ENCODE data around the gene GORASP1.
"Not testable (repeated sequence)": the region's sequence is repeated elsewhere in the genome, so short reads cannot be mapped to it uniquely, and the experiment has no call there.

The GORASP1 gene

GRCh38 chr3:39075910-39076309, 31.5 kb downstream of the GORASP1 start:
- DNase-seq (ENCODE audit: low read depth in 1 of 2, low spot score in 1 of 2), result no peak

DNA sequence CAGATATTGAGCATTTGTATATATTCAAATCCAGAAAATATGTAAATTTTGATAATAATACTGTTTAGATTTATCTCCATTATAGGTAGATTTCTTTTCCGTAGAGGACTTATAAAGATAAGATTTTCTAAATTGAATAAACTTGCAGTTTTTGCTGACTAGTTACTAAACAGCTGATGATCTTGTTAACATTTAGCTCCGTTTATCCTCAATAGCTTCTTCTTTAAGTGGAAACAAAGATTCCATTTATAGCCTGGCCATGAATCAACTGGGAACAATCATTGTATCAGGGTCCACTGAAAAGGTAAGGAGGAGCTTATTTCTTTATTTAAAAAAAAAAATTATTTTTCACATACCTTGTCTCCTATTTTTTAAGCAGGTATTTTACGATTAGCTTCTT, 38.9 kb downstream of the GORASP1 start:
- DNase-seq (ENCODE audit: low read depth in 1 of 2, low spot score in 1 of 2), result no peak

- DNase-seq (ENCODE audit: low read depth in 1 of 2, low spot score in 1 of 2), result no peak
Observed at GRCh38 chr3:39067286-39067685, 40.1 kb downstream of the GORASP1 start.

GRCh38 chr3:39065197-39065596, 42.2 kb downstream of the GORASP1 start:
- no peak for DNase-seq (ENCODE audit: low read depth in 1 of 2, low spot score in 1 of 2)

GRCh38 chr3:39064646-39065045, 42.8 kb downstream of the GORASP1 start:
- no peak for DNase-seq (ENCODE audit: low read depth in 1 of 2, low spot score in 1 of 2)

DNA sequence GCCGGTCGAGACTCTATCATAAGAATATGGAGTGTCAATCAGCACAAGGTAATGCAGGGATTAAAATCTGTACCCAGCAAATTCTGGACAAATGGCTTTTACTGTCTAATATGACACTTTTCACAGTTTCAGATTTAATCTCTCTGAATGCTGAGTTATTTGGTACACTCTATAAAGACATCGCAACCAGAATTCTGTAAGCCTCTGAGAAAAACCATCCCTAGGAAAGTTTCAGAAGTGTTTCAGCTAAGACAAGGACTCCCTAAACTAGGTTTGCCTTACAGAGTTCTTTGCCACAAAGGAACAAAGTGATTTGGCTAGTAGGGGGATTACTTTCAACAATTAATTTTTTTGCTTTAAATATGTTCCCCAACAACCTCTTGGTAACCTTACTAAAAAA, 44.3 kb downstream of the GORASP1 start:
- DNase-seq (ENCODE audit: low read depth in 1 of 2, low spot score in 1 of 2), result no peak

DNA sequence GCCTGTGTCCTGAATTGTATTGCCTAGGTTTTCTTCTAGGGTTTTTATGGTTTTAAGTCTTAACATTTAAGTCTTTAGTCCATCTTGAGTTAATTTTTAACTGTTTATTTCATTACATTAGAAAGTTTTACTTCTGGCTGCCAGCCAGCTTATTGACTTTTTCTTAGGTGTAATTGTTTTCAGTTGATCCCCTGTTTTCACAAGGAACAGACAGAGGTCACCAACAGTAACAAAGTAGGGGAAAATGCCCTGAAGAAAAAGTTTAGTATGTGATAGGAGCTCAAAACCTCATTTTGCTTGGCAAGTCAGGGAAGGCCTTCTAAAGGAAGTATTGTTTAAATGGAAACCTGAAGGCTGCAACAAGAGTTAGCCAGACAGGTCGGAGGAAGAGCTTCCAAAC, 45.2 kb downstream of the GORASP1 start:
- DNase-seq (ENCODE audit: low read depth in 1 of 2, low spot score in 1 of 2), result no peak

DNA sequence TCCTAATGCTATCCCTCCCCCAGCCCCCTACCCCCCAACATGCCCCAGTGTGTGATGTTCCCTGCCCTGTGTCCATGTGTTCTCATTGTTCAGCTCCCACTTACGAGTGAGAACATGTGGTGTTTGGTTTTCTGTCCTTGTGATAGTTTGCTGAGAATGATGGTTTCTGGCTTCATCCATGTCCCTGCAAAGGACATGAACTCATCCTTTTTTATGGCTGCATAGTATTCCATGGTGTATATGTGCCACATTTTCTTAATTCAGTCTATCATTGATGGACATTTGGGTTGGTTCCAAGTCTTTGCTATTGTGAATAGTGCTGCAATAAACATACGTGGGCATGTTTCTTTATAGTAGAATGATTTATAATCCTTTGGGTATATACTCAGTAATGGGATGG, 46.2 kb downstream of the GORASP1 start:
- DNase-seq (ENCODE audit: low read depth in 1 of 2, low spot score in 1 of 2), result not testable (repeated sequence)

GRCh38 chr3:39056151-39056550, 51.3 kb downstream of the GORASP1 start:
- no peak for DNase-seq (ENCODE audit: low read depth in 1 of 2, low spot score in 1 of 2)

GRCh38 chr3:39053696-39054095, 53.7 kb downstream of the GORASP1 start:
- DNase-seq (ENCODE audit: low read depth in 1 of 2, low spot score in 1 of 2), result no peak

DNA sequence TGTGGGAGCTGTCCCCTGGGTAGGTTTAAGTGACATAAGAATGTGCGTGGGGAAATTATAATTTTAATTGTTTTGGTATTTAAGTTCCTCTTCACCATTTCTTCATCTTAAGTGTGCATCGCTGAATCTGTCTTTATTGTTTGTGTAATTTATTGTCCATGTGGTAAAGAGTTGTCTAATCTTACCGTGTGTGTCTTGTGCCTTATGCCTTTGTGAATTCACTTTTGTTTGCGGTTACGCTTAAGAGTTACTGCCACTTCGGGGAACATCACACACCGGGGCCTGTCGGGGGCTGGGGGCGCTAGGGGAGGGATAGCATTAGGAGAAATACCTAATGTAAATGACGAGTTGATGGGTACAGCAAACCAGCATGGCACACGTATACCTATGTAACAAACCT, 54.8 kb downstream of the GORASP1 start:
- no peak for DNase-seq (ENCODE audit: low read depth in 1 of 2, low spot score in 1 of 2)

DNA sequence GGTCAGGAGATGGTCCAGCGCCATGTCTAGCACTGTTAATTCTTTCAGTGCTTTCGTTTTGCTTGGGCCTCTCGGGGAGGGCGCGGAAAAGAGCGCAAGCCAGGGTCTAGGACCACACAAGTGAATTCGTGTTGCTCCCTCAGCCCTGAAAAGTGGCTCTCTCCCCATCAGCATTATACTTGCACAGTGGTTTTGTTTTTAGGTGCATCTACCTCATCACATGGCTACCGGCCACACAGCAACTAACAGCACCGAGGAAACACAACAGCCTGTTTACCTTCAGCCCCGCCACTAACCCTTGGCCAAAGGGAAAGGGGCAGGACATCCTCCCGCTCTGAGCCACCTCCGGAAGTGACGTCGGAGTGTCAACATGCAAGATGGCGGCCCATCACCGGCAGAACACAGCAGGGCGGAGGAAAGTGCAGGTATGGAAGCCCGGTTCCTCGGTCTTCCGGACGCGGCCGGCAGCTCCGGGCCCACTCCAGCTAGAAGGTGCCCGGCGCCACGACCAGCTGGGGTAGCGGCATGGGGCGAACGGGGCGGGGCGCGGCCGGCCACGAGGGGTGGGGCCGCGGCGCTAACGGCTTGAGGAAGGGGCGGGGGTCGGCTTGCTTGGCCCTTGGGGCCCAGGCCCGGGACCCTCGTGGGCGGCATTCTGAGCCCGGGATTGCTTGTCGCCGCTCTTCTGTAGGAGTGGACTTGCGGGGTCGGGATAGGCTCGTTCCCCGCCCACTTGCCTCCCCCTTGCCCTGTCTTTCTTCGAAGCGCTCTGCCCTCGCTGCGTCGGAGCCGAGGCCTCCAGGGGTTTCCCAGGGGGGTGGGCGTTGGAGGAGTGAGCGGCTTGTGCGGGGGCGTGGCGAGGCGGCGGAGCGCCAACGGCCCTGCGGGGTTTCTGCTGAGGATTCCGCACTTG, 55.5 kb downstream of the GORASP1 start, which contains the start of the genes SCN11A and WDR48:
TSS of gene SCN11A (minus strand) at position 296 of the 913 bp plus-strand sequence. CDS start 101,582 bp downstream, outside the sequence.
TSS of gene WDR48 (plus strand) at position 368 of the 913 bp plus-strand sequence. CDS start at position 378, 10 bp downstream.
- peak; percentile 83 to 84 for DNase-seq (ENCODE audit: low read depth in 1 of 2, low spot score in 1 of 2)

DNA sequence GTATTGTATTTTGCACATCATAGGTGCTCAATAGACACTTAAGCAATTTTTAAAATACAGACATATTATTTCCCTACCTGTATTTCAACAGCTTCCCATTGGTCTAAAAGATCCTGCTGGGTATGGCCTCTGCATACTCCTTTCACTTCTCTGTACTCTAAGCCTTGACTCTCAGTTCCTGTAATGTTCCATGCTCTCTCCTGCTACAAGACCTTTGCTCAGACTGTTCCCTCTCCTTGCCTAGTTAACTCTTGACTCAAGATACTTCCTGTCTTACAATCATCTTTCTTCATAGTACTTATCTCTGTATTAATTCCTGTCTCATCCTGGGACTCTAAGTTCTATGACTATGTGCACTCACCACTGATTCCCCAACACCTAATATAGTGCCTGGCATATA, 57.4 kb downstream of the GORASP1 start:
- no peak for DNase-seq (ENCODE audit: low read depth in 1 of 2, low spot score in 1 of 2)
